Sciatic nerve (tissue), 2 donors: Measurements from ENCODE around the gene TPSB2. TPM values are rescaled to one million over a fixed set of nuclear protein-coding genes. Genes with fewer than 3 reads are reported as not detected.
"Not testable (repeated sequence)": the region's sequence is repeated elsewhere in the genome, so short reads cannot be mapped to it uniquely, and the experiment has no call there.

ENCODE experiments used
- ATAC-seq: fragments of 200-7000 bp; cut with Tn5 transposase; one replicate; pipeline ENCODE4 v1.9.1; 2020; ENCODE audit warnings: mild to moderate bottlenecking, moderate library complexity
- DNase-seq: peaks from one replicate; pipeline ENCODE4 v3.0.0-alpha.2; 2020; ENCODE audit warnings: low spot score
- intact Hi-C: fragments of 100-400 bp; cut with DNase I; formaldehyde crosslinking; loops from one replicate; pipeline ENCODE4 v1.14.2; 2022
- total RNA-seq: library from RNA; stranded (reverse); fragmentation: NEBNext Ultra II Directional; extraction: Animal tissue kit (Norgen Biotek cat#: 25700); gene quantifications from one replicate; pipeline ENCODE4 v1.2.1, GENCODE V29; 2021
- donor health status: DM: no; HTN: no; CAD: no.
- donor health status: DM: no; HTN: no; CAD: no.

TPSB2 gene
- total RNA-seq, 1 donor from 2014 or later, result 18.5 TPM

DNA sequence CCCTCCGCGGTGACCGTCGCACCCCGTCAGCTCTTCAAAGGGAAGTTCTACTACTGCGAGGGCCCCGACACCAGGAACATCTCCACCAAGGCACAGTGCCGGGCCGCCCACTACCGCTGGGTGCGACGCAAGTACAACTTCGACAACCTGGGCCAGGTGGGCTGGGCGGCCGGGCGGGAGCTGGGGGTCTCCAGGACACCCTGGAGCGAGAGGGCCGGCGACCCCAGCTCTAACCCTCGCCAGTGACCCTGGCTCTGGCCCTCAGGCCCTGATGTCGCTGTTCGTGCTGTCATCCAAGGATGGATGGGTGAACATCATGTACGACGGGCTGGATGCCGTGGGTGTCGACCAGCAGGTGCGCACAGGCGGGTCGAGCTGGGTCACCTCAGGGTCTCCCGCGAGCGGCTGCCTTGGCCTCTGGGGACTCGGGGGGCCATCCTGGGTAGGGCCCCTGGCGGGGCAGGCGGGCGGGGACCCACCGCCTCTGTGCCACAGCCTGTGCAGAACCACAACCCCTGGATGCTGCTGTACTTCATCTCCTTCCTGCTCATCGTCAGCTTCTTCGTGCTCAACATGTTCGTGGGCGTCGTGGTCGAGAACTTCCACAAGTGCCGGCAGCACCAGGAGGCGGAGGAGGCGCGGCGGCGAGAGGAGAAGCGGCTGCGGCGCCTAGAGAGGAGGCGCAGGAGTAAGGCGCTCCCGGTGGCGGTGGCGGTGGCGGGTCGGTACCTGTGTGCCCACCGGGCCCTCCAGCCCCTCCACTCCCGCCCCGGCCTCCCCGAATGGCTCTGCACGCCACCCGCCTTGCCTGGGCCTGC is 18.3 kb downstream of the TPSB2 start:
- DNase-seq, result no peak
- no peak for ATAC-seq
- intact Hi-C loops, result no loop called here

DNA sequence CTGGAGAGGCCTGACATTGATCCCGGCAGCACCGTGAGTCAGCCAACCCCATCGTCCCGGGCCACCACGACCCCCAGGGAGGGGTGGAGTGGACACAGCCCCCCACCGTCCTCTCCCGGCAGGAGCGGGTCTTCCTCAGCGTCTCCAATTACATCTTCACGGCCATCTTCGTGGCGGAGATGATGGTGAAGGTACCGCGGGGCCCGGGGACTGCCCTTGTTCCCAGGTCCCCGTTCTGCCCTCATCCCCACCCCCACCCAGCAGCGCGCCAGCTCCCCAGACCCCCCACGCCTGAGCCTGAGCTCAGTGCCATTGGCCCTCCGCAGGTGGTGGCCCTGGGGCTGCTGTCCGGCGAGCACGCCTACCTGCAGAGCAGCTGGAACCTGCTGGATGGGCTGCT is 19.5 kb downstream of the TPSB2 start:
- intact Hi-C loops, result no loop called here
- no peak for DNase-seq
- ATAC-seq, result no peak

- no peak for DNase-seq
- no peak for ATAC-seq
- intact Hi-C loops, result no loop called here
Measured at GRCh38 chr16:1209081-1209480, 20.9 kb downstream of the TPSB2 start.

DNA sequence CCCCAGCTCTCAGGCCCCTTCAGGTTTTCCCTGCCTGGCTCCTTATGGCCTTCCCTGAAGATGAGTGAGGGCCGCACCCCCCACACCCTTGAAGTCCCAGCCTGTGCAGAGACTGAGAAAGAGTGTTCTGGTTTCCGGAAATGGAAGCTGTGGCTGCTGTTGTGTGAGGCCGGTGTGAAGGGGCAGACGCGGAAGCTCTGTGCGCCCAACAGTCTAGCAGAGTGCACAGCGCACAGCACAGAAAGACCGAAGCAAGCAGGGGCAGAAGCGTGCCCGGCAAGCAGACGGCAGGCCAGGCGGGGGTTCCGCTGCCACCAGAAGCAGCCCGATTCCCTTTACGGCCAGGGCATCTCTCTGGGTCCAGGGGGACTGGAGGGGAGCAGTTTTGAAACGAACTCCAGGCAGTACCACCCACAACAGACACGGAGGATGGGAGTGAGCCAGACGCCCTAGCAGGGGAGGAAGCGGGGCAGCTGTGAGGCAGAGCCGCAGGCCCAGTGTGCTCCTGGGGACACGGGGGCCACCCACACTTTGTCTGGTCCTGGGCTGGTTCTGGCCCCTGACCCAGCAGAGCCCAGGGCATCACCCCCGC is 21.6 kb downstream of the TPSB2 start:
- ATAC-seq (no peak), DNase-seq (no peak)
- intact Hi-C loops, result no loop called here

DNA sequence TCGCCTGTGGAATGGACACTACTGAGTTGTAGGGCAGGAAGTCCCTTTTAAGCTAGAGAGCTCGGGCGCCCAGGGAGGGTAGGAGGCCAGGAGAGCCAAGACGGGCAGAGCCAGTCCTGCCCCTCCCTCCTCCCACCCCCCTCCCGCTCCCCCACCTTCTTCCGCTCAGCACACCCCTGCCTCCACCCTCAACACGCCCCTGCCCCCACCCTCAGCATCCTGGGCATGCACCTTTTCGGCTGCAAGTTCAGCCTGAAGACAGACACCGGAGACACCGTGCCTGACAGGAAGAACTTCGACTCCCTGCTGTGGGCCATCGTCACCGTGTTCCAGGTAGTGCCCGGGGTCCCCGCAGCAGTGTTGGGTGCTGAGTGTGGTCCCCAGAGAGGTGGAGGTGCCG is 23.2 kb downstream of the TPSB2 start:
- ATAC-seq, result no peak
- no peak for DNase-seq
- intact Hi-C loops, result no loop called here

- intact Hi-C loops, result no loop called here
- DNase-seq (no peak), ATAC-seq (no peak)
Measured at GRCh38 chr16:1206326-1206725, 23.7 kb downstream of the TPSB2 start.

GRCh38 chr16:1204933-1205332 is 25.1 kb downstream of the TPSB2 start:
- no peak for ATAC-seq
- DNase-seq, result no peak
- intact Hi-C loops, result no loop called here

GRCh38 chr16:1202274-1202673 is 27.7 kb downstream of the TPSB2 start:
- ATAC-seq, result no peak
- DNase-seq, result no peak
- intact Hi-C loops, result no loop called here

DNA sequence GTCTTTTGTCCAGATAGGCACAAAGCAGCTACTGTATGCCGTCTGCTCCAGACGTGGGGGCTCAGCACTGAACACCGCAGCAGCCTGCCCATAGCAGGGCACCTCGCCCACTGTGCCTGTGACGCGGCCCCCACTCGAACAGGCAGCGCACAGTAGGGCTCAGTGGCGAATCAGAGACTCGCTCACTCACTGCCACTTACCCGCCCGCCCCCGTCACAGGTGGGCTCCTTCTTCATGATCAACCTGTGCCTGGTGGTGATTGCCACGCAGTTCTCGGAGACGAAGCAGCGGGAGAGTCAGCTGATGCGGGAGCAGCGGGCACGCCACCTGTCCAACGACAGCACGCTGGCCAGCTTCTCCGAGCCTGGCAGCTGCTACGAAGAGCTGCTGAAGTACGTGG is 28.5 kb downstream of the TPSB2 start:
- no peak for ATAC-seq
- no peak for DNase-seq
- intact Hi-C loops, result no loop called here

GRCh38 chr16:1200014-1200627 is 29.9 kb downstream of the TPSB2 start:
- DNase-seq (no peak), ATAC-seq (no peak)
- intact Hi-C loops, result no loop called here

- ATAC-seq (no peak), DNase-seq (no peak)
- intact Hi-C loops, result no loop called here
Measured at GRCh38 chr16:1199347-1200013, 30.5 kb downstream of the TPSB2 start.

DNA sequence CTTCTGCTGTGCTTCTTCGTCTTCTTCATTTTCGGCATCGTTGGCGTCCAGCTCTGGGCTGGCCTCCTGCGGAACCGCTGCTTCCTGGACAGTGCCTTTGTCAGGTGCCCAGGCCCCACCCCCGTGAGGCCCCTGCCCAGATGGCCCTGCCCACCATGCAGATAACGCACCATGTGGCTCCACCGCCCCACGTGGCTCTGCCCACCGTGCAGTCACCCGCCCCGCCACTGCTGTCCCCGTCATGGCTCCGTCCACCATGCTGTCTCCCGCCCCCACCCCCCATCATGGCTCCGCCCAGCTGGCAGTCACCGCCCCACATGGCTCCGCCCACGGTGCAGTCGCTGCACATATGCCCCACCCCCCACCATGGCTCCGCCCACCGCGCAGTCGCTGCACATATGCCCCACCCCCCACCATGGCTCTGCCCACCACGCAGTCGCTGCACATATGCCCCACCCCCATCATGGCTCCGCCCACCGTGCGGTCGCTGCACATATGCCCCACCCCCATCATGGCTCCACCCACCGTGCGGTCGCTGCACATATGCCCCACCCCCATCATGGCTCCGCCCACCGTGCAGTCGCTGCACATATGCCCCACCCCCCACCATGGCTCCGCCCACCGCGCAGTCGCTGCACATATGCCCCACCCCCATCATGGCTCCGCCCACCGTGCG is 31.2 kb downstream of the TPSB2 start:
- intact Hi-C loops, ATAC-seq, DNase-seq: not testable (repeated sequence)

DNA sequence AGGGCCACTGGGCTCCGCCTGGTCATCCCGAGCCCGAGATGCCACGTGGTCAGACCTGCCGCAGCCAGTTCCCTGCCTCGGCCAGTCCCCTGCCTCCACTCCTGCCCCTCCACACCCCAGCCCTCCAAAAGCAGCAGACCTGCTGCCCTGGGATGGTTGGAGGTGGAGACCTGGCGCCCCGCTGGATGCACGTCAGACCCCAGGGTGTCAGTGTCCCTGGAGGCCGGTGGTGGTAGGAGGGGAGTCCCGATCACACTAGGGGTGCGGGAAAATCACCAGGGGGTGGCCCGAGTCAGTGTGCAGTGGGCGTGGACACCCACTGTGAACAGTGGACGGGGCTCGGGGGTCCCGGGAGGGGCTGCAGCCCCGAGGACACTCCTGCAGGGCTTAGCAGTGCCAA is 31.8 kb downstream of the TPSB2 start:
- intact Hi-C loops, result no loop called here
- no peak for DNase-seq
- ATAC-seq, result no peak

DNA sequence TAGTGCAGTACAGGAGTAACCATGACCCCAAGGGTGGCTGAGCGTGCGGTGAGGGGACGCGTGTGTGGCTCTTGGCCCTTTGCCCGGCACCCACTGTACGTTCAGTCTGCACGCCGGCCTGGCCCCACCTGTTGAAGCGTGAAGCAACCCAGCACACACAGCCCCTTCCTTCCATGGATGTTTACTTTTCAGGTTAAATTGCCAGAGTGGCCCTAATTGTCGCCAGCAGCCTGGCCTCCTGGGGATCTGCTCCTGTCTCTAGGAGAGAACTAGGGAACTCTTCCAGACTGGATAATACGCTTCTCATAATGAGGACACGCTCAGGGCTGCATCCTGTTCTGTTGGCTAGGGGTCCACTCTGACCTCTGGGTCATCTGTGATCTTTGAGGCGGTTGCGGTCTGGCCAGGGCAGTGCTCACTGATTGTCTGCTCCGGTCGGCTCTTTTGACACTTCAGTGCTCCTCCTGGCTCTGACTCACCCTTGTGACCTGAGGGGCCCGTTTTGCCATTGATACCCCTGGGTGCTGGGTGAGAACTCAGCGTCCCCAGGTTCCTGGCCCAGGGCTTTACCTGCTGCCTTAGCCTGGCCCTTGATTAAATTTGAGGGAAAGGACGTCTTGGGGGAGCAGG is 32.6 kb downstream of the TPSB2 start:
- no peak for ATAC-seq
- DNase-seq, result no peak
- intact Hi-C loops, result no loop called here

DNA sequence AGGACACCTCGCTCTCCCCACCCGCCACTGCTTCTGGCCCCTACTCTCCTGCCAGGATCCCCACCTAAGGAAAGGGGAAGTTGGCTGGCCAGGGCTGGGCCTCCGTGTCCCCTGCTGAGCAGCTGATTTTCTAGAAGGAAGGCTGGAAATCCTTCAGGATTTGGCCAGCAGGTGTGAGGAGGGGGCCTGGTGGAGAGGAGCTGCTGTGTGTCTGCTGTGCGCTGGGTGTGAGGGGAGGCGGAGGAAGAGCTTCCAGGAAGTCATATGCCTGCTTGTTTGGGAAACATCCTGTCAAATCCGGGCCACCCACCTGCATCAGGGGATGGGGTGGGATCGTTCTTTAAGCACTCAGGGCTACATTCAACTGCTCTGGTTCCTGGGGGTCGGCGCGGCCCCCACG is 33.5 kb downstream of the TPSB2 start:
- no peak for ATAC-seq
- no peak for DNase-seq
- intact Hi-C loops, result no loop called here

DNA sequence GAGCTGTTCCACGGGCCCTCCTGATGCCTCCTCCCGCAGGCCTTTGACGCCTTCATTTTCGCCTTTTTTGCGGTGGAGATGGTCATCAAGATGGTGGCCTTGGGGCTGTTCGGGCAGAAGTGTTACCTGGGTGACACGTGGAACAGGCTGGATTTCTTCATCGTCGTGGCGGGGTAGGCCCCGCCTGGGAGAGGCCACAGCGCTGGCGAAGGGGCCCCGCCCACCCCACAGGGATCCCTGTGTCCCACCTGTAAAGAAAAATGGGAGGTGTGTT is 34.7 kb downstream of the TPSB2 start:
- DNase-seq, result no peak
- ATAC-seq, result no peak
- intact Hi-C loops, result no loop called here

- ATAC-seq, result no peak
- DNase-seq, result no peak
- intact Hi-C loops, result no loop called here
Measured at GRCh38 chr16:1194665-1195392, 35.2 kb downstream of the TPSB2 start.

DNA sequence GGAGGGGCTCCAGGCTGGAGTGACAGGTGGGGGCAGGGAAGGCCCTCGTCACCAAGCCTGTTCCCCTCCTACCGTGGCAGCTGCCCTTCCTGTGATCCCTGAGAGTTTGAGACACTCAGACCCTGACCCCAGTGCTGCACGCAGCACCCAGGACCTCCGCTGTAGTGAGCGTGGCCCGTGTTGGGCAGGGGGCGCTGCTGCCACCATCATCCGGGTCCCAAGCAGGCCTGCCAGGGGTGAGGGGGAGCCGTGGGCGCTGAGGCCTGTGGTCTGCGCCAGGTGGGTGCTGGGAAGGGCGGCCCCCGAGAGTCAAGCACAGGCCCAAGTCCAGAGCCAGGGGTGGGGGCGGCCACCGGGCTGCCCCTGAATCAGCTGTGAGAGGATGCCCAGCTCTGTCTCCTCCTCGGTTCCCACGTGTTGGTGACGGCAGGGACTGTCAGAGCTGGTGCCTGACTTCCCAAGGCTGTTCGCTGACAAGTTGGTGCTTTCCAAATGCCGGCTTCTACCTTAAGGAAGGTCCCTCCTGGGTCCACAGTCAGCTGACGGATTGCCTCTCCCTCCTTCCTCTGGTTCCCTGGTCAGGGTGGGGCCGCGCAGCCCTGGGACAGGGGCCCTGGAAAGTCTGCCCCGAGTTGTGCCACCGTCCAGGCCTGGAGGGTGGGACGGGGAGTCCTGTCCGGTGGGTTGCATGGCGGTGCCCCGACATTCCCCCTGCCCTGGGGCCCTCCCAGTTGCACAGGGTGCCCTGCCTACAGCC is 36.0 kb downstream of the TPSB2 start:
- ATAC-seq (no peak), DNase-seq (no peak)
- intact Hi-C loops, result no loop called here
